Astrocyte (in vitro differentiated cells and primary cell): Measurements from ENCODE around the gene CHN1. TPM values are rescaled to one million over a fixed set of nuclear protein-coding genes. Genes with fewer than 3 reads are reported as not detected.

Source experiments
- DNase-seq: peaks from one replicate; pipeline ENCODE4 v3.0.0-alpha.2; 2010; ENCODE audit warnings: low read depth
- FAIRE-seq: peaks from 2 replicates; lab custom pipeline; 2011; peaks lifted over from hg19 to GRCh38; lab: Jason Lieb, UNC
- H2AFZ ChIP-seq: 2 replicates; pipeline ENCODE4 v1.6.0; 2012; ENCODE audit warnings: low read depth, low read length, inconsistent platforms
- H3K27ac ChIP-seq: 2 replicates; pipeline ENCODE4 v1.5.1; 2011; ENCODE audit warnings: low read depth, low read length, inconsistent platforms
- H3K27me3 ChIP-seq: 2 replicates; pipeline ENCODE4 v1.6.0; 2011; ENCODE audit warnings: low read length, inconsistent platforms; ENCODE audit not compliant: insufficient read depth
- H3K36me3 ChIP-seq: 2 replicates; pipeline ENCODE4 v1.5.1; 2011; ENCODE audit warnings: low read length, inconsistent platforms; ENCODE audit not compliant: insufficient read depth
- H3K4me1 ChIP-seq: 2 replicates; pipeline ENCODE4 v1.5.1; 2011; ENCODE audit warnings: low read length, inconsistent platforms; ENCODE audit not compliant: insufficient read depth
- H3K4me2 ChIP-seq: 2 replicates; pipeline ENCODE4 v1.6.0; 2012; ENCODE audit warnings: low read length, inconsistent platforms
- H3K4me3 ChIP-seq: 2 replicates; pipeline ENCODE4 v1.5.1; 2011; ENCODE audit warnings: low read depth, mild to moderate bottlenecking, low read length, inconsistent platforms; ENCODE audit not compliant: insufficient read depth
- H3K79me2 ChIP-seq: 2 replicates; pipeline ENCODE4 v1.6.0; 2012; ENCODE audit warnings: mild to moderate bottlenecking, low read length, inconsistent platforms; ENCODE audit not compliant: insufficient read depth
- H3K9ac ChIP-seq: 2 replicates; pipeline ENCODE4 v1.6.0; 2012; ENCODE audit warnings: mild to moderate bottlenecking, low read length, inconsistent platforms
- H3K9me3 ChIP-seq: 2 replicates; pipeline ENCODE4 v1.5.1; 2012; ENCODE audit warnings: low read depth, mild to moderate bottlenecking, low read length, inconsistent platforms; ENCODE audit not compliant: insufficient read depth
- H4K20me1 ChIP-seq: 2 replicates; pipeline ENCODE4 v1.6.0; 2012; ENCODE audit warnings: low read length, inconsistent platforms; ENCODE audit not compliant: insufficient read depth
- H3K27ac Mint-ChIP-seq: one replicate; pipeline ENCODE4 v1.8.0; 2021; ENCODE audit warnings: mild to moderate bottlenecking, mixed read lengths; ENCODE audit not compliant: unreplicated experiment
- H3K27me3 Mint-ChIP-seq: one replicate; pipeline ENCODE4 v1.8.0; 2021; ENCODE audit warnings: low read depth, mixed read lengths; ENCODE audit not compliant: unreplicated experiment
- H3K36me3 Mint-ChIP-seq: one replicate; pipeline ENCODE4 v1.8.0; 2021; ENCODE audit warnings: low read depth, mixed read lengths; ENCODE audit not compliant: unreplicated experiment
- H3K4me1 Mint-ChIP-seq: one replicate; pipeline ENCODE4 v1.8.0; 2021; ENCODE audit warnings: low read depth, mixed read lengths; ENCODE audit not compliant: unreplicated experiment
- H3K4me3 Mint-ChIP-seq: one replicate; pipeline ENCODE4 v1.8.0; 2021; ENCODE audit warnings: mild to moderate bottlenecking, moderate library complexity, mixed read lengths; ENCODE audit not compliant: unreplicated experiment
- H3K9me3 Mint-ChIP-seq: one replicate; pipeline ENCODE4 v1.8.0; 2021; ENCODE audit warnings: mild to moderate bottlenecking, mixed read lengths; ENCODE audit not compliant: unreplicated experiment
- CTCF ChIP-seq: IDR thresholded peaks from 2 replicates; pipeline ENCODE4 v1.5.1; 2011; ENCODE audit warnings: low read depth, mild to moderate bottlenecking, inconsistent platforms, low read length, moderate library complexity; ENCODE audit not compliant: insufficient read depth
- EZH2 ChIP-seq: IDR thresholded peaks from 2 replicates; pipeline ENCODE4 v1.6.1; 2012; ENCODE audit warnings: mild to moderate bottlenecking, low read length, inconsistent platforms; ENCODE audit not compliant: insufficient read depth
- total RNA-seq: library from RNA; stranded (reverse); gene quantifications from 2 replicates; pipeline ENCODE4 v1.2.1, GENCODE V29; 2021

The CHN1 gene
- total RNA-seq, 1 donor from 2014 or later, result 23.9 TPM

DNA sequence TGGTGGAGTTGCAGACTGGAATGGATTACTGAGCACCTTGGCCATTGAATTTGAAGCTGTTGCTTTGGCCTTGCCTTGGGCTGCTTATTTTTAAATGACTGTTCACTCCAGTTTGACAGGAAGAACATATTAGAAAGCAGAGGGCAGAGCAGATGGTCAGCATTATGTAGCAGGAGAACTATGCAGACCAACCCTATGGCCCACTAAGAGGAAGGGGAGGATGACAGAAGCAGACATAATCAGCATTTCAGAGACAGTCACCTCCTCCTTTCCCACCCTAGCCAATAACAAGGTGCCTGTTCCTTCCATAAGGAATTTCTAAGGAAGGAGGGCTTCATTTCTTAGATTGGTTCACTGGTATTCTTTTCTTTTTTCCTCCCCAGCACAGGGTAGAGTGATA, 243.3 kb downstream of the CHN1 start:
- H3K4me2 ChIP-seq, result no peak overlapping the region
- Mint-ChIP-seq H3K36me3 (no peaks in the 10 kb centered on the region), H3K4me1 (peaks cover 42% of the 10 kb centered on the region), H3K4me3 (no peak overlapping the region), H3K27me3 (no peaks in the 10 kb centered on the region), H3K27ac (peak overlapping the region; percentile 83), H3K9me3 (no peaks in the 10 kb centered on the region)
- peaks cover 11% of the 10 kb centered on the region for H3K4me1 ChIP-seq
- H3K4me3 ChIP-seq, result no peak overlapping the region
- H3K27me3 ChIP-seq, result no peaks in the 10 kb centered on the region
- no peaks in the 10 kb centered on the region for H3K9me3 ChIP-seq
- H4K20me1 ChIP-seq, result no peaks in the 10 kb centered on the region
- peak; percentile 54 for DNase-seq
- no peak overlapping the region for H2AFZ ChIP-seq
- TF ChIP-seq CTCF (no peak), EZH2 (no peak)
- no peak overlapping the region for H3K27ac ChIP-seq
- FAIRE-seq, result no peak
- no peak overlapping the region for H3K9ac ChIP-seq
- H3K36me3 ChIP-seq, result no peaks in the 10 kb centered on the region
- no peaks in the 10 kb centered on the region for H3K79me2 ChIP-seq

DNA sequence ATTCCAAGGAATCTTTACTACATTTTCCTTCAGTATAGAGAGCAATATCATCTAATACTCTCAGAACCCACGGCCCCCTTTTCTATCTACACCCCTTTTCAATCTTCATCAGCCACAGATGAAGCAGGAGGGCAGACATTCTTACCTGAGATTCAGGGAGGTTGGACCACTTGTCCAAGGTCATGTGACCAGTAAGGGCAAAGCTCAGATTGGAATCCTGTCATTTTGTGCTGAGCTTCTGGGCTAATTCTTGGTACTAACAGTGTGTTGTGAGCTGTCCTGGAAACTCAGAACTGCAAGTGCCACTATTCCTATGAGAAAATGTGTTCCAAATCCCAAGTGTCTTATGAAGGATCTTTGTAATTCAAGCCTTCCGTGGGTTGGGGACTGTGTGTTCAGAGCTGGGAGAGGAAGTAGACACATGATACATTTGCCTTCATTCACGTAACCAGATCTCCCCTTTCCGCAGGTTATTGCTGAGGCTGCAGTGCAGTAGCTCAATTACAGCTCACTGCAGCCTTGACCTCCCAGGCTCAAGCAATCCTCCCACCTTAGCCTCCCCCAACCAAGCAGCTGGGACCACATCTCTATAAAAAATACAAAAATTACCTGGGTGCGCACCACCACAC, 244.2 kb downstream of the CHN1 start:
- Histone ChIP-seq H3K36me3 (no peaks in the 10 kb centered on the region), H4K20me1 (no peaks in the 10 kb centered on the region), H3K4me2 (no peak overlapping the region), H3K27me3 (no peaks in the 10 kb centered on the region), H2AFZ (no peak overlapping the region), H3K9ac (no peak overlapping the region), H3K4me3 (no peak overlapping the region), H3K9me3 (no peaks in the 10 kb centered on the region), H3K27ac (no peak overlapping the region), H3K79me2 (no peaks in the 10 kb centered on the region), H3K4me1 (peaks cover 11% of the 10 kb centered on the region)
- no peak for DNase-seq
- Mint-ChIP-seq H3K36me3 (no peaks in the 10 kb centered on the region), H3K27me3 (peaks cover 2% of the 10 kb centered on the region), H3K4me1 (peaks cover 42% of the 10 kb centered on the region), H3K9me3 (no peaks in the 10 kb centered on the region), H3K27ac (peak overlapping the region; percentile 29), H3K4me3 (no peak overlapping the region)
- no peak for TF ChIP-seq CTCF
- TF ChIP-seq EZH2, result no peak
- FAIRE-seq, result no peak

GRCh38 chr2:174759381-174760065, 245.7 kb downstream of the CHN1 start:
- Mint-ChIP-seq H3K36me3 (no peaks in the 10 kb centered on the region), H3K27ac (no peak overlapping the region), H3K4me1 (peaks cover 31% of the 10 kb centered on the region), H3K27me3 (peaks cover 2% of the 10 kb centered on the region), H3K4me3 (no peak overlapping the region), H3K9me3 (no peaks in the 10 kb centered on the region)
- Histone ChIP-seq H3K9me3 (no peaks in the 10 kb centered on the region), H3K4me1 (peaks cover 5% of the 10 kb centered on the region), H3K4me2 (no peak overlapping the region), H3K36me3 (no peaks in the 10 kb centered on the region), H3K79me2 (no peaks in the 10 kb centered on the region), H2AFZ (no peak overlapping the region), H3K4me3 (no peak overlapping the region), H3K27me3 (no peaks in the 10 kb centered on the region), H4K20me1 (no peaks in the 10 kb centered on the region), H3K9ac (no peak overlapping the region), H3K27ac (no peak overlapping the region)
- FAIRE-seq (no peak), DNase-seq (no peak)
- TF ChIP-seq EZH2 (no peak), CTCF (no peak)
